Natural killer cell (primary cell): Measurements from ENCODE around the gene IFT122. TPM values are rescaled to one million over a fixed set of nuclear protein-coding genes. Genes with fewer than 3 reads are reported as not detected.

Experiments
- ATAC-seq, 3 donors: fragments of 150-1000 bp in 2 of 3; fragments of 200-7000 bp in 1 of 3; cut with Tn5 transposase; 1 replicate in 1 of 3; 2 replicates in 2 of 3; pipeline ENCODE4 v1.10.0; 2021; ENCODE audit warnings: mild to moderate bottlenecking in 2 of 3, moderate library complexity in 2 of 3
- DNase-seq, 2 donors: peaks; one replicate each; pipeline versions ENCODE4 v3.0.0 to v3.0.0-alpha.2; 2013 to 2021; ENCODE audit warnings: mixed read lengths in 1 of 2
- H3K27ac ChIP-seq: one replicate; pipeline ENCODE4 v1.5.1; 2013; ENCODE audit warnings: mild to moderate bottlenecking, low read length
- H3K27me3 ChIP-seq: one replicate; pipeline ENCODE4 v1.6.1; 2013; ENCODE audit warnings: low read length; ENCODE audit not compliant: control insufficient read depth, insufficient read depth
- H3K36me3 ChIP-seq: one replicate; pipeline ENCODE4 v1.6.1; 2013; ENCODE audit warnings: low read length; ENCODE audit not compliant: control insufficient read depth, insufficient read depth
- H3K4me1 ChIP-seq: one replicate; pipeline ENCODE4 v1.6.1; 2013; ENCODE audit warnings: low read length; ENCODE audit not compliant: control insufficient read depth, insufficient read depth
- H3K4me3 ChIP-seq: one replicate; pipeline ENCODE4 v1.5.1; 2013; ENCODE audit warnings: low read length
- H3K9me3 ChIP-seq: one replicate; pipeline ENCODE4 v1.6.1; 2013; ENCODE audit warnings: low read length; ENCODE audit not compliant: control insufficient read depth, insufficient read depth
- H3K27ac Mint-ChIP-seq, 2 donors: one replicate each; pipeline ENCODE4 v1.8.0; 2022; ENCODE audit warnings: mild to moderate bottlenecking in 2 of 2, mixed read lengths in 2 of 2, moderate library complexity in 1 of 2
- H3K27me3 Mint-ChIP-seq, 2 donors: one replicate each; pipeline ENCODE4 v1.8.0; 2022; ENCODE audit warnings: low read depth in 2 of 2, mixed read lengths in 2 of 2
- H3K36me3 Mint-ChIP-seq: one replicate; pipeline ENCODE4 v1.8.0; 2022; ENCODE audit warnings: mixed read lengths
- H3K4me1 Mint-ChIP-seq, 2 donors: one replicate each; pipeline ENCODE4 v1.8.0; 2022; ENCODE audit warnings: mixed read lengths in 2 of 2
- H3K4me3 Mint-ChIP-seq: one replicate; pipeline ENCODE4 v1.8.0; 2022; ENCODE audit warnings: mild to moderate bottlenecking, moderate library complexity, mixed read lengths
- H3K9me3 Mint-ChIP-seq, 2 donors: one replicate each; pipeline ENCODE4 v1.8.0; 2022; ENCODE audit warnings: mixed read lengths in 2 of 2
- CTCF ChIP-seq: fragments of 200-600 bp; IDR thresholded peaks from one replicate; pipeline ENCODE4 v1.8.0; 2022; ENCODE audit warnings: antibody characterized with exemption
- WGBS: methylation state at CpG from one replicate; pipeline ENCODE4 v1.1.7; 2013; ENCODE audit warnings: missing lambda C conversion rate; ENCODE audit not compliant: insufficient coverage; 5-methylcytosine and 5-hydroxymethylcytosine counted together
- intact Hi-C: fragments of 100-400 bp; cut with micrococcal nuclease; formaldehyde crosslinking; loops from one replicate; pipeline ENCODE4 v1.14.2; 2022
- total RNA-seq, 4 donors: library from RNA; stranded (reverse); fragments of 120-200 nt in 1 of 4; gene quantifications; one replicate each; pipeline versions ENCODE4 v1.2.3 to v1.2.4, GENCODE V29; 2013 to 2022

Gene IFT122
- total RNA-seq, 3 donors from 2014 or later (not counting 1 experiment from before 2014, with no cell fraction given): 20.7 to 26.6 (median 23.9) TPM

- Mint-ChIP-seq H3K4me3 (no peak overlapping the region), H3K9me3 (no peaks in the 10 kb centered on the region), H3K4me1 (peaks cover 0 to 4% of the 10 kb centered on the region in 2 donors), H3K36me3 (no peaks in the 10 kb centered on the region), H3K27me3 (no peaks in the 10 kb centered on the region), H3K27ac (no peak overlapping the region)
- ATAC-seq (no peak), DNase-seq (no peak)
- no peaks in the 10 kb centered on the region for H3K27me3 ChIP-seq
- TF ChIP-seq CTCF: no peak
- H3K4me3 ChIP-seq: no peak overlapping the region
- no peak overlapping the region for H3K27ac ChIP-seq
- WGBS: 93% methylated on average over 15 of the region's 15 CpGs
- H3K4me1 ChIP-seq: no peaks in the 10 kb centered on the region
- H3K9me3 ChIP-seq: no peaks in the 10 kb centered on the region
- intact Hi-C loops: no loop called here
- H3K36me3 ChIP-seq: no peaks in the 10 kb centered on the region
These were observed 80.1 kb downstream of the IFT122 start for GRCh38 chr3:129519896-129520715.

- H3K27ac ChIP-seq: no peak overlapping the region
- Mint-ChIP-seq H3K27ac (no peak overlapping the region), H3K4me3 (no peak overlapping the region), H3K36me3 (no peaks in the 10 kb centered on the region), H3K27me3 (no peaks in the 10 kb centered on the region), H3K4me1 (peaks cover 0 to 4% of the 10 kb centered on the region in 2 donors), H3K9me3 (no peaks in the 10 kb centered on the region)
- ATAC-seq (no peak), DNase-seq (no peak)
- TF ChIP-seq CTCF: no peak
- intact Hi-C loops: no loop called here
- H3K9me3 ChIP-seq: no peaks in the 10 kb centered on the region
- no peaks in the 10 kb centered on the region for H3K36me3 ChIP-seq
- no peaks in the 10 kb centered on the region for H3K27me3 ChIP-seq
- H3K4me1 ChIP-seq: peaks cover 7% of the 10 kb centered on the region
- WGBS: 88% methylated on average over 4 of the region's 4 CpGs
- no peak overlapping the region for H3K4me3 ChIP-seq
These were observed 80.9 kb downstream of the IFT122 start for GRCh38 chr3:129520960-129521359.

GRCh38 chr3:129521611-129522010, 81.6 kb downstream of the IFT122 start:
- peaks cover 12% of the 10 kb centered on the region for H3K4me1 ChIP-seq
- Mint-ChIP-seq H3K4me1 (peaks cover 0 to 4% of the 10 kb centered on the region in 2 donors), H3K27me3 (no peaks in the 10 kb centered on the region), H3K9me3 (no peaks in the 10 kb centered on the region), H3K27ac (no peak overlapping the region), H3K36me3 (no peaks in the 10 kb centered on the region), H3K4me3 (no peak overlapping the region)
- no peak for TF ChIP-seq CTCF
- no peaks in the 10 kb centered on the region for H3K27me3 ChIP-seq
- H3K9me3 ChIP-seq: no peaks in the 10 kb centered on the region
- no peak overlapping the region for H3K27ac ChIP-seq
- no peaks in the 10 kb centered on the region for H3K36me3 ChIP-seq
- ATAC-seq (no peak), DNase-seq (no peak)
- intact Hi-C loops: no loop called here
- 91% methylated on average over 6 of the region's 8 CpGs for WGBS
- H3K4me3 ChIP-seq: no peak overlapping the region

- ATAC-seq (no peak), DNase-seq (no peak)
- Histone ChIP-seq H3K36me3 (no peaks in the 10 kb centered on the region), H3K27me3 (no peaks in the 10 kb centered on the region), H3K4me1 (peaks cover 12% of the 10 kb centered on the region), H3K27ac (no peak overlapping the region), H3K4me3 (no peak overlapping the region), H3K9me3 (no peaks in the 10 kb centered on the region)
- Mint-ChIP-seq H3K4me3 (no peak overlapping the region), H3K27ac (no peak overlapping the region), H3K4me1 (peaks cover 0 to 4% of the 10 kb centered on the region in 2 donors), H3K9me3 (no peaks in the 10 kb centered on the region), H3K27me3 (no peaks in the 10 kb centered on the region), H3K36me3 (no peaks in the 10 kb centered on the region)
- intact Hi-C loops: no loop called here
- TF ChIP-seq CTCF: no peak
- 89% methylated on average over 5 of the region's 5 CpGs for WGBS
These were observed 82.9 kb downstream of the IFT122 start for GRCh38 chr3:129522953-129523352.
